PC-3 (cell line): ENCODE results near the gene NOM1. TPM values are rescaled to one million over a fixed set of nuclear protein-coding genes. Genes with fewer than 3 reads are reported as not detected.
"Not testable (repeated sequence)": the region's sequence is repeated elsewhere in the genome, so short reads cannot be mapped to it uniquely, and the experiment has no call there.

Source experiments
- ATAC-seq: fragments of 200-7000 bp; cut with Tn5 transposase; 2 replicates; pipeline ENCODE4 v1.9.1; 2020; ENCODE audit warnings: mild to moderate bottlenecking, moderate library complexity
- BruUV-seq: library from RNA; stranded (reverse); fragments of 400-500 nt; replicated peaks from 2 replicates; lab custom pipeline; 2021; lab: Mats Ljungman, UMichigan
- CTCF ChIA-PET: fragments of 300-600 bp; sonication (Branson Sonifier 250); formaldehyde crosslinking; loops from one replicate; lab custom pipeline; 2022; ENCODE audit warnings: antibody characterized with exemption; lab: Charles Lee
- POLR2A ChIA-PET: fragments of 300-600 bp; sonication (Branson Sonifier 250); formaldehyde crosslinking; loops from one replicate; lab custom pipeline; 2022; ENCODE audit warnings: antibody characterized with exemption; ENCODE audit not compliant: unreplicated experiment; lab: Charles Lee
- DNase-seq: peaks from one replicate; pipeline ENCODE4 v3.0.0-alpha.2; 2015
- H2AFZ ChIP-seq: fragments of 300-600 bp; sonication (generic); 2 replicates; pipeline ENCODE4 v1.6.0; 2016; ENCODE audit warnings: antibody characterized with exemption, low read length
- H3F3A ChIP-seq: fragments of 300-600 bp; sonication (generic); one replicate; pipeline ENCODE4 v1.6.0; 2017; ENCODE audit warnings: antibody characterized with exemption, low read length, control low read depth, mild to moderate bottlenecking; ENCODE audit not compliant: unreplicated experiment
- H3K27ac ChIP-seq: fragments of 300-600 bp; sonication (generic); 2 replicates; pipeline ENCODE4 v1.5.1; 2016; ENCODE audit warnings: mild to moderate bottlenecking, low read length
- H3K27me3 ChIP-seq: fragments of 300-600 bp; sonication (generic); 2 replicates; pipeline ENCODE4 v1.6.1; 2016; ENCODE audit warnings: low read length, mixed read lengths
- H3K36me3 ChIP-seq: fragments of 300-600 bp; sonication (generic); 2 replicates; pipeline ENCODE4 v1.6.1; 2016; ENCODE audit warnings: low read depth, mixed run types, low read length, mixed read lengths
- H3K4me1 ChIP-seq: fragments of 300-600 bp; sonication (generic); 2 replicates; pipeline ENCODE4 v1.5.1; 2016; ENCODE audit warnings: low read length; ENCODE audit not compliant: insufficient read depth
- H3K4me2 ChIP-seq: fragments of 300-600 bp; sonication (generic); 2 replicates; pipeline ENCODE4 v1.6.0; 2016; ENCODE audit warnings: low read length
- H3K4me3 ChIP-seq: fragments of 300-600 bp; sonication (generic); 2 replicates; pipeline ENCODE4 v1.5.1; 2016; ENCODE audit warnings: mild to moderate bottlenecking, low read length, mixed read lengths
- H3K79me2 ChIP-seq: fragments of 300-600 bp; sonication (generic); 2 replicates; pipeline ENCODE4 v1.6.1; 2017; ENCODE audit warnings: low read length, mixed read lengths
- H3K9ac ChIP-seq: fragments of 300-600 bp; sonication (generic); 2 replicates; pipeline ENCODE4 v1.6.0; 2016; ENCODE audit warnings: mild to moderate bottlenecking, low read length
- H3K9me2 ChIP-seq: fragments of 300-600 bp; sonication (generic); replicated peaks from 2 replicates; pipeline ENCODE4 v1.6.1; 2016; ENCODE audit warnings: mixed run types, low read length, mixed read lengths
- H3K9me3 ChIP-seq: fragments of 300-600 bp; sonication (generic); 2 replicates; pipeline ENCODE4 v1.6.1; 2016; ENCODE audit warnings: low read length, mixed read lengths
- H4K20me1 ChIP-seq: fragments of 300-600 bp; sonication (generic); 2 replicates; pipeline ENCODE4 v1.6.1; 2016; ENCODE audit warnings: low read length, mixed read lengths
- EZH2 ChIP-seq: fragments of 300-600 bp; sonication (generic); IDR thresholded peaks from one replicate; pipeline ENCODE4 v1.6.1; 2017; ENCODE audit warnings: antibody characterized with exemption, mild to moderate bottlenecking, low read length; ENCODE audit not compliant: unreplicated experiment
- EZH2phosphoT487 ChIP-seq: fragments of 300-600 bp; sonication (generic); IDR thresholded peaks from 2 replicates; pipeline ENCODE4 v1.6.1; 2018; ENCODE audit warnings: mild to moderate bottlenecking, antibody characterized with exemption, low read length, borderline replicate concordance
- intact Hi-C: fragments of 100-400 bp; cut with micrococcal nuclease; formaldehyde crosslinking; loops from 2 replicates; pipeline ENCODE4 v1.9.0; 2023
- total RNA-seq: library from RNA; depleted of rRNA; stranded (reverse); fragments of >200 nt; gene quantifications from 2 replicates; pipeline ENCODE4 v1.2.3, GENCODE V29; 2014
- TF ChIP-seq, protein P1 (sequence below): fragments of 300-600 bp; sonication (generic); conservative IDR thresholded peaks from 2 replicates; pipeline ENCODE4 v1.5.1; 2017; ENCODE audit warnings: antibody characterized with exemption, low read depth, mild to moderate bottlenecking, low read length

Gene NOM1
- total RNA-seq, 1 experiment from 2014 or later = 17.7 TPM

DNA sequence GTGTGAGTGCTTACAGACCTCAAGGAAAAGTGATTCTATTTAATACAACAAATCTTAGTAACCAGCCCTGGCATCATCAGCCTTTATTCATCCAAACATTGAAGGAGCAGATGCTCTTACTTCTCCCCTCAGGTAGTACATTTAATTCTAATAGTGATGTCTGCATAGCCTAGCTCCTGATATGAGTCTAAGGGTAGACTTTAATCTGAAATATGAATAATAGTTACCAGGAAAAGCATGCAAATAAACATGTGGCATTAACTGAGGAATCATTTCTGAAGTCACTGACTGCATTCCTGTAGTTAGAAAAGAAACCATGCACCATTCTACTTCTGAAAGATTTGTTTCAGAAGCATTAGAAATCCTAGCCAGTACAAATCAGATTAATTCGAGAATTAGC is 30.9 kb upstream of the NOM1 start:
- peaks cover 3% of the 10 kb centered on the region; the same call in 1 of the 2 replicates for H3K27me3 ChIP-seq
- no peak overlapping the region for H3K4me3 ChIP-seq
- no peaks in the 10 kb centered on the region for H3K79me2 ChIP-seq
- H3K4me1 ChIP-seq = no peaks in the 10 kb centered on the region
- intact Hi-C loops = no loop called here
- H3K27ac ChIP-seq = no peak overlapping the region
- CTCF ChIA-PET = no interaction called here
- no peak overlapping the region for H2AFZ ChIP-seq
- no peaks in the 10 kb centered on the region for H3K36me3 ChIP-seq
- no peak for ATAC-seq
- H3K9me3 ChIP-seq = no peaks in the 10 kb centered on the region
- no peak overlapping the region for H3K9ac ChIP-seq
- no peaks in the 10 kb centered on the region for H3K9me2 ChIP-seq
- H4K20me1 ChIP-seq = no peaks in the 10 kb centered on the region
- no peaks in the 10 kb centered on the region for H3F3A ChIP-seq
- DNase-seq = no peak
- BruUV-seq = no TSS peak
- POLR2A ChIA-PET = no interaction called here
- TF ChIP-seq EZH2 (no peak), EZH2phosphoT487 (no peak)
- TF ChIP-seq, protein P1, sequence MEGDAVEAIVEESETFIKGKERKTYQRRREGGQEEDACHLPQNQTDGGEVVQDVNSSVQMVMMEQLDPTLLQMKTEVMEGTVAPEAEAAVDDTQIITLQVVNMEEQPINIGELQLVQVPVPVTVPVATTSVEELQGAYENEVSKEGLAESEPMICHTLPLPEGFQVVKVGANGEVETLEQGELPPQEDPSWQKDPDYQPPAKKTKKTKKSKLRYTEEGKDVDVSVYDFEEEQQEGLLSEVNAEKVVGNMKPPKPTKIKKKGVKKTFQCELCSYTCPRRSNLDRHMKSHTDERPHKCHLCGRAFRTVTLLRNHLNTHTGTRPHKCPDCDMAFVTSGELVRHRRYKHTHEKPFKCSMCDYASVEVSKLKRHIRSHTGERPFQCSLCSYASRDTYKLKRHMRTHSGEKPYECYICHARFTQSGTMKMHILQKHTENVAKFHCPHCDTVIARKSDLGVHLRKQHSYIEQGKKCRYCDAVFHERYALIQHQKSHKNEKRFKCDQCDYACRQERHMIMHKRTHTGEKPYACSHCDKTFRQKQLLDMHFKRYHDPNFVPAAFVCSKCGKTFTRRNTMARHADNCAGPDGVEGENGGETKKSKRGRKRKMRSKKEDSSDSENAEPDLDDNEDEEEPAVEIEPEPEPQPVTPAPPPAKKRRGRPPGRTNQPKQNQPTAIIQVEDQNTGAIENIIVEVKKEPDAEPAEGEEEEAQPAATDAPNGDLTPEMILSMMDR = no peak
- no peak overlapping the region for H3K4me2 ChIP-seq

DNA sequence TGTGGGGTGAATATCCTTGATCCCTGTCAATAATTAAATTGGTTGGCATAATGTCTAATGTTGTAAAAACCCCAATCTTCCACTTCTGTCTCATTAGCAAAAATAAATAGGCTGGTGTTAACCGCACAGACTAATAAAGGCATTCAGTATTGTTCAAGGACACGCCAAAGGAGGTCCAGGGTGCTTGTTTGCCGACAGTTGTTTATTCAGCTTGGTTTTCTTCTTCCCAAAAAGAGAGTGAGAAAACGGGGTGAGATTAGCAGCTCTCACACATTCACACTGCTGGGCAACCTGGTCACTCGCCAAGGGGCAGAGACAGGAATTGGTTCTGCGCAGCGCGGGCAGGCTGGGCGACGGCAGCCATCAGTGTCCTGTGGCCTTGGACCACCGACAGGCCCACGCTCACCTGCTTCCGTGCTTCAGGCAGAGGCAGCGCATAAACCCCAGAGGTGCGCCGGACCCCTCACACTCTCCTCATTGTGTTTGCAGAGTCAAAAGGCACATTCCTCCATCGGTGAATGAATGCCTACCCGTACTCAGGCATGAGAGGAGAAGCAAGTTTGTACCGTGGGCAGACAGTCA is 30.3 kb upstream of the NOM1 start:
- H3K4me2 ChIP-seq = no peak overlapping the region
- BruUV-seq = no TSS peak
- no peak for DNase-seq
- H3K4me1 ChIP-seq = no peaks in the 10 kb centered on the region
- no peaks in the 10 kb centered on the region for H3K36me3 ChIP-seq
- POLR2A ChIA-PET = no interaction called here
- no peaks in the 10 kb centered on the region for H3K9me2 ChIP-seq
- CTCF ChIA-PET = no interaction called here
- ATAC-seq = no peak
- TF ChIP-seq EZH2 (no peak), EZH2phosphoT487 (no peak)
- TF ChIP-seq, protein P1 = no peak
- no peaks in the 10 kb centered on the region for H3K79me2 ChIP-seq
- H3F3A ChIP-seq = no peaks in the 10 kb centered on the region
- H3K9ac ChIP-seq = no peak overlapping the region
- intact Hi-C loops = no loop called here
- no peaks in the 10 kb centered on the region for H4K20me1 ChIP-seq
- H3K27ac ChIP-seq = no peak overlapping the region
- H2AFZ ChIP-seq = no peak overlapping the region
- peaks cover 3% of the 10 kb centered on the region; the same call in 1 of the 2 replicates for H3K27me3 ChIP-seq
- H3K9me3 ChIP-seq = no peaks in the 10 kb centered on the region
- no peak overlapping the region for H3K4me3 ChIP-seq

DNA sequence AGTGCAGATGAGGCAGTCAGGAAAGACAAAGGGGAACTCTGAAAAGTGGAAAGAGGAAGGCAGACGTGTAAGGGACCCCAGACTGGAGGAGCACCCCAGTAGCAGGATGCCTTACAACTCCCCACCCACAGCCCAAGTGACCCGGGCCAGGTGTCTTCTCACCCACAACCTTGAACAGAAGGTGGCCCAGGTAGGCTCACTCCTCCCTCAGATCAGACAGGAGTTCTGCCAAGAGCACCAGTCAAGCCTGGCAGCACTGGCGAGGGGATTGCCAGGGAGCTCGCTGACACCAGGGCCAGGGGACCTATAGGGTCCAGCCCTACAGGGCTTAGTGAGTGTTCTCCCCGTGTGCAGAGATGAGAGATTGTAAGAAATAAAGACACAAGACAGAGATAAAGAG is 29.4 kb upstream of the NOM1 start:
- Histone ChIP-seq H3K9me2 (no peaks in the 10 kb centered on the region), H3K4me3 (no peak overlapping the region), H3K9me3 (no peaks in the 10 kb centered on the region), H3K27me3 (peaks cover 3% of the 10 kb centered on the region; the same call in 1 of the 2 replicates), H3F3A (no peaks in the 10 kb centered on the region), H3K9ac (no peak overlapping the region), H3K4me1 (no peaks in the 10 kb centered on the region), H3K4me2 (no peak overlapping the region), H2AFZ (no peak overlapping the region), H3K36me3 (no peaks in the 10 kb centered on the region), H3K79me2 (no peaks in the 10 kb centered on the region), H3K27ac (no peak overlapping the region), H4K20me1 (no peaks in the 10 kb centered on the region)
- TF ChIP-seq, protein P1 = no peak
- TF ChIP-seq EZH2 (no peak), EZH2phosphoT487 (no peak)
- no peak for DNase-seq
- CTCF ChIA-PET = no interaction called here
- intact Hi-C loops = no loop called here
- BruUV-seq = no TSS peak
- ATAC-seq = no peak
- POLR2A ChIA-PET = no interaction called here

DNA sequence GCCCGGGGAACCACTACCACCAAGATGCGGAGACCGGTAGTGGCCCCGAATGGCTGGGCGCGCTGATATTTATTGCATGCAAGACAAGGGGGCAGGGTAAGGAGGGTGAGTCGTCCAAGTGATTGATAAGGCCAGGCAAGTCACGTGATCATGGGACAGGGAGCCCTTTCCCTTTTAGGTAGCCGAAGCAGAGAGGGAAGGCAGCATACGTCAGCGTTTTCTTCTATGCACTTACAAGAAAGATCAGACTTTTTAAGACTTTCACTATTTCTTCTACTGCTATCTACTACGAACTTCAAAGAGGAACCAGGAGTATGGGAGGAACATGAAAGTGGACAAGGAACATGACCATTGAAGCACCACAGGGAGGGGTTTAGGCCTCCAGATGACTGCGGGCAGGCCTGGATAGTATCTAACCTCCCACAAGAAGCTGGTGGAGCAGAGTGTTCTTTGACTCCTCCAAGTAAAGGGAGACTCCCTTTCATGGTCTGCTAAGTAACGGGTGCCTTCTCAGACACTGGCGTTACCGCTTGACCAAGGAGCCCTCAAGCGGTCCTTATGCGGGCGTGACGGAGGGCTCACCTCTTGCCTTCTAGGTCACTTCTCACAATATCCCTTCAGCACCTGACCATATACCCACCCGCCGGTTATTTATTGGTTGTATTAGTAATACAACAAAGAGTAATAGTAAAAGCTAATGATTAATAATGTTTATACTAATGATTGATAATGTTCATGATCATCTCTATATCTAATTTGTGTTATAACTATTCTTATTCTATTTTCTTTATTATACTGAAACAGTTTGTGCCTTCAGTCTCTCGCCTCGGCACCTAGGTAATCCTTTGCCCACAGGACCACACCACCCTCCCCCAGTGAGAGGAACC is 28.8 kb upstream of the NOM1 start:
- CTCF ChIA-PET, H4K20me1 ChIP-seq, H3K4me3 ChIP-seq, H3K36me3 ChIP-seq, POLR2A ChIA-PET, H3K9ac ChIP-seq, ATAC-seq, H3K4me2 ChIP-seq, intact Hi-C loops, H3K4me1 ChIP-seq, H3F3A ChIP-seq, BruUV-seq, H3K9me2 ChIP-seq, H3K27ac ChIP-seq, H3K9me3 ChIP-seq, DNase-seq, H3K27me3 ChIP-seq, H3K79me2 ChIP-seq, H2AFZ ChIP-seq: not testable (repeated sequence)
